Gastrocnemius medialis (tissue), 4 donors: ENCODE results near the gene TAS2R7. TPM values are rescaled to one million over a fixed set of nuclear protein-coding genes. Genes with fewer than 3 reads are reported as not detected.

Source experiments
- ATAC-seq, 2 donors: fragments of 150-250 bp; one replicate each; pipeline ENCODE4 v1.9.1; 2016
- DNase-seq, 2 donors: peaks; one replicate each; pipeline ENCODE4 v3.0.0-alpha.2; 2019
- H3K27ac ChIP-seq, 4 donors: fragments of 200-600 bp; sonication (generic); 1 replicate in 1 of 4; 2 replicates in 3 of 4; pipeline ENCODE4 v1.5.1; 2016 to 2018; ENCODE audit warnings: mild to moderate bottlenecking in 2 of 4, moderate library complexity in 1 of 4
- H3K27me3 ChIP-seq, 3 donors: fragments of 200-600 bp; sonication (generic) in 2 of 3; 1 replicate in 1 of 3; 2 replicates in 2 of 3; pipeline versions ENCODE4 v1.5.1 to v1.6.0; 2016 to 2019; ENCODE audit warnings: mild to moderate bottlenecking in 1 of 3, moderate library complexity in 1 of 3
- H3K36me3 ChIP-seq, 2 donors: fragments of 200-600 bp; sonication (generic) in 1 of 2; one replicate each; pipeline ENCODE4 v1.5.1; 2017 to 2018
- H3K4me1 ChIP-seq, 2 donors: fragments of 200-600 bp; sonication (generic) in 1 of 2; one replicate each; pipeline ENCODE4 v1.5.1; 2016 to 2017; ENCODE audit warnings: mild to moderate bottlenecking in 2 of 2
- H3K4me3 ChIP-seq, 4 donors: fragments of 200-600 bp; sonication (generic) in 3 of 4; 1 replicate in 1 of 4; 2 replicates in 3 of 4; pipeline ENCODE4 v1.5.1; 2016 to 2019; ENCODE audit warnings: mild to moderate bottlenecking in 2 of 4
- H3K9me3 ChIP-seq, 3 donors: fragments of 200-600 bp; sonication (generic) in 2 of 3; 1 replicate in 1 of 3; 2 replicates in 2 of 3; pipeline ENCODE4 v1.5.1; 2016 to 2019
- POLR2A ChIP-seq, 2 donors: fragments of 450-650 bp; IDR thresholded peaks; one replicate each; pipeline ENCODE4 v1.6.1; 2017; ENCODE audit warnings: antibody characterized with exemption in 2 of 2, mild to moderate bottlenecking in 2 of 2, moderate library complexity in 2 of 2
- in situ Hi-C, 4 donors: fragments of 200-750 bp; cut with MboI; loops; one replicate each; pipeline versions ENCODE4 v1.15.0 to v1.8.0; 2017; ENCODE audit warnings: low sequenced_read_pairs in 4 of 4
- intact Hi-C: fragments of 100-400 bp; cut with DNase I; formaldehyde crosslinking; loops from one replicate; pipeline ENCODE4 v1.15.1; 2023; ENCODE audit warnings: low total_unique reads
- total RNA-seq, 4 donors: library from RNA; depleted of rRNA; stranded (reverse); fragments of >200 nt; gene quantifications; one replicate each; pipeline versions ENCODE4 v1.1.0 to v1.2.3, GENCODE V29; 2016
- TF ChIP-seq, protein P1 (sequence below), 5 experiments: fragments of 450-650 bp in 3 of 5; fragments of 200-600 bp in 2 of 5; sonication (generic) in 2 of 5; IDR thresholded peaks in 4 of 5; conservative IDR thresholded peaks in 1 of 5; 1 replicate in 4 of 5; 2 replicates in 1 of 5; pipeline ENCODE4 v1.5.1; 2016 to 2019; ENCODE audit warnings: antibody characterized with exemption in 5 of 5, mild to moderate bottlenecking in 3 of 5, moderate library complexity in 3 of 5

The TAS2R7 gene
- total RNA-seq, 4 donors from 2014 or later, result not detected

- no peak for DNase-seq
- in situ Hi-C loops (loop anchor here in 2 of 4 donors (10.0 kb wide), 3 partner anchors 75 to 525 kb away; no protein-coding TSS in a partner anchor), intact Hi-C loops (no loop called here)
- Histone ChIP-seq H3K9me3 (peaks cover 0 to 10% (median 0%) of the 10 kb centered on the region in 3 donors), H3K36me3 (no peaks in the 10 kb centered on the region), H3K27me3 (peaks cover 0 to 13% (median 0%) of the 10 kb centered on the region in 3 donors), H3K4me1 (no peaks in the 10 kb centered on the region), H3K4me3 (no peak overlapping the region), H3K27ac (no peak overlapping the region)
- ATAC-seq, result no peak
- TF ChIP-seq, protein P1, sequence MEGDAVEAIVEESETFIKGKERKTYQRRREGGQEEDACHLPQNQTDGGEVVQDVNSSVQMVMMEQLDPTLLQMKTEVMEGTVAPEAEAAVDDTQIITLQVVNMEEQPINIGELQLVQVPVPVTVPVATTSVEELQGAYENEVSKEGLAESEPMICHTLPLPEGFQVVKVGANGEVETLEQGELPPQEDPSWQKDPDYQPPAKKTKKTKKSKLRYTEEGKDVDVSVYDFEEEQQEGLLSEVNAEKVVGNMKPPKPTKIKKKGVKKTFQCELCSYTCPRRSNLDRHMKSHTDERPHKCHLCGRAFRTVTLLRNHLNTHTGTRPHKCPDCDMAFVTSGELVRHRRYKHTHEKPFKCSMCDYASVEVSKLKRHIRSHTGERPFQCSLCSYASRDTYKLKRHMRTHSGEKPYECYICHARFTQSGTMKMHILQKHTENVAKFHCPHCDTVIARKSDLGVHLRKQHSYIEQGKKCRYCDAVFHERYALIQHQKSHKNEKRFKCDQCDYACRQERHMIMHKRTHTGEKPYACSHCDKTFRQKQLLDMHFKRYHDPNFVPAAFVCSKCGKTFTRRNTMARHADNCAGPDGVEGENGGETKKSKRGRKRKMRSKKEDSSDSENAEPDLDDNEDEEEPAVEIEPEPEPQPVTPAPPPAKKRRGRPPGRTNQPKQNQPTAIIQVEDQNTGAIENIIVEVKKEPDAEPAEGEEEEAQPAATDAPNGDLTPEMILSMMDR (IDR thresholded peaks at IDR 0.05 in 4 of 5, conservative IDR thresholded peaks at IDR 0.05 in 1 of 5), result no peak
- TF ChIP-seq POLR2A (IDR thresholded peaks at IDR 0.05), result no peak
Observed at GRCh38 chr12:10759657-10760056, 42.8 kb downstream of the TAS2R7 start.

- ATAC-seq (no peak), DNase-seq (no peak)
- peaks cover 0 to 10% (median 0%) of the 10 kb centered on the region in 3 donors for H3K27me3 ChIP-seq
- H3K9me3 ChIP-seq, result peaks cover 0 to 10% (median 0%) of the 10 kb centered on the region in 3 donors
- no peaks in the 10 kb centered on the region for H3K36me3 ChIP-seq
- H3K4me1 ChIP-seq, result no peaks in the 10 kb centered on the region
- intact Hi-C loops (no loop called here), in situ Hi-C loops (loop anchor here in 2 of 4 donors (10.0 kb wide), 3 partner anchors 71 to 521 kb away; no protein-coding TSS in a partner anchor)
- no peak overlapping the region for H3K27ac ChIP-seq
- no peak overlapping the region for H3K4me3 ChIP-seq
- TF ChIP-seq, protein P1 (IDR thresholded peaks at IDR 0.05 in 4 of 5, conservative IDR thresholded peaks at IDR 0.05 in 1 of 5), result no peak
- TF ChIP-seq POLR2A (IDR thresholded peaks at IDR 0.05), result no peak
Observed at GRCh38 chr12:10756194-10756593, 46.2 kb downstream of the TAS2R7 start.

DNA sequence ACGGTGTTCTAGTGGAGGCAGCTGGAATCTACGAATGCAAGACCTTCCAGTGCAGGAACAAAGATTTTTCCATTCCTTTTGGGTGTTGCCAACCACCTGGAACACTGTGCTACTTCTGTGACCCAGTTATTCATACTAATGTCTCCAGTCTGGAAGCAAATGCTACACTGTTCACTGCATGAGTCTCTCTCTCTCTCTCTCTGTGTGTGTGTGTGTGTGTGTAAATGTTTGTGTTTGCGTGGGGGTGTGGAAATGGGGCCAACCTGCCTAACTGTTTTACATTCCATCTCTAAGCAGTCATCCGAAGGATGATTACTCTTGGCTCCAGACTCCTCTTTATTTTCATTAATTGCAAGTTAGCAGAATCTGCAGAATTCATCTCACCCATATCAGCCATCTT, 49.4 kb downstream of the TAS2R7 start:
- in situ Hi-C loops, result loop anchor here (5.0 to 10.0 kb wide), 4 partner anchors 68 to 518 kb away; partner anchors contain the start of gene MAGOHB (in 3 of the 4)
- H3K4me1 ChIP-seq, result peaks cover 0 to 5% of the 10 kb centered on the region in 2 donors
- no peak for DNase-seq

More for the DNA sequence above, 49.4 kb downstream of the TAS2R7 start:
- Histone ChIP-seq H3K4me3 (no peak overlapping the region), H3K27me3 (peaks cover 0 to 10% (median 0%) of the 10 kb centered on the region in 3 donors), H3K27ac (no peak overlapping the region), H3K36me3 (no peaks in the 10 kb centered on the region), H3K9me3 (peaks cover 0 to 10% (median 0%) of the 10 kb centered on the region in 3 donors)
- TF ChIP-seq, protein P1 (IDR thresholded peaks at IDR 0.05 in 4 of 5, conservative IDR thresholded peaks at IDR 0.05 in 1 of 5), result no peak
- no peak for TF ChIP-seq POLR2A (IDR thresholded peaks at IDR 0.05)
- intact Hi-C loops, result loop anchor here (5.0 kb wide), 1 partner anchor 66 kb away; no protein-coding TSS in a partner anchor
- ATAC-seq, result no peak

Other genes with a start within 250 kb of the TAS2R7 start
- gene MAGOHB, start 189.0 kb downstream of the TAS2R7 start, total RNA-seq, result 1 to 10 TPM in 3 of 4 donors, under 1 TPM in 1; 0.80 to 6.3 (median 3.8) TPM
- under 1 TPM in 1 of 4 donors, not detected in 3; 0.12 TPM for gene STYK1, start 128.6 kb downstream of the TAS2R7 start, total RNA-seq
- 1,000 to 10,000 TPM; 3,451 to 6,393 (median 4,786) TPM for gene YBX3, start 79.3 kb downstream of the TAS2R7 start, total RNA-seq
- gene TAS2R8, start 4.7 kb upstream of the TAS2R7 start, total RNA-seq, result under 1 TPM in 1 of 4 donors, not detected in 3; 0.36 TPM
- gene TAS2R9, start 7.5 kb upstream of the TAS2R7 start, total RNA-seq, result 1 to 10 TPM in 1 of 4 donors, not detected in 3; 1.1 TPM
- under 1 TPM in 1 of 4 donors, not detected in 3; 0.51 TPM for gene TAS2R10, start 23.7 kb upstream of the TAS2R7 start, total RNA-seq
- 1 to 10 TPM in 2 of 4 donors, not detected in 2; 1.2 to 3.5 TPM for gene PRR4, start 46.8 kb upstream of the TAS2R7 start, total RNA-seq
- 10 to 100 TPM in 1 of 4 donors, 1 to 10 TPM in 3; 2.2 to 21.0 (median 2.9) TPM for gene PRH1, start 81.6 kb upstream of the TAS2R7 start, total RNA-seq
- 1 to 10 TPM in 1 of 4 donors, under 1 TPM in 1, not detected in 2; 0.26 to 3.8 TPM for gene TAS2R13, start 106.9 kb upstream of the TAS2R7 start, total RNA-seq
- gene PRH2, start 126.6 kb upstream of the TAS2R7 start, total RNA-seq, result not detected
- gene TAS2R14, start 136.6 kb upstream of the TAS2R7 start, total RNA-seq, result 1 to 10 TPM in 1 of 4 donors, under 1 TPM in 2, not detected in 1; 0.27 to 3.0 (median 0.29) TPM
- 1 to 10 TPM in 1 of 4 donors, not detected in 3; 4.9 TPM for gene TAS2R50, start 184.3 kb upstream of the TAS2R7 start, total RNA-seq
- 1 to 10 TPM in 1 of 4 donors, under 1 TPM in 1, not detected in 2; 0.53 to 3.6 TPM for gene TAS2R20, start 195.7 kb upstream of the TAS2R7 start, total RNA-seq
- gene TAS2R19, start 220.0 kb upstream of the TAS2R7 start, total RNA-seq, result 1 to 10 TPM in 1 of 4 donors, not detected in 3; 2.5 TPM
- 1 to 10 TPM in 2 of 4 donors, not detected in 2; 3.5 to 3.6 TPM for gene TAS2R31, start 228.8 kb upstream of the TAS2R7 start, total RNA-seq